Endothelial cell of umbilical vein (primary cell): Measurements from ENCODE around the gene ZNF385D. TPM values are rescaled to one million over a fixed set of nuclear protein-coding genes. Genes with fewer than 3 reads are reported as not detected.

Experiments used
- BruUV-seq: library from RNA; stranded (reverse); fragments of 400-500 nt; replicated peaks from 2 replicates; lab custom pipeline; 2021; lab: Mats Ljungman, UMichigan
- CTCF ChIA-PET: fragments of 300-600, 350-600 bp; sonication (Branson Sonifier 250); formaldehyde crosslinking; loops from one replicate; lab custom pipeline; 2021; ENCODE audit warnings: antibody characterized with exemption, inconsistent platforms; lab: Charles Lee
- POLR2A ChIA-PET: fragments of 300-600, 350-600 bp; sonication (Branson Sonifier 250); formaldehyde crosslinking; loops from one replicate; lab custom pipeline; 2021; ENCODE audit warnings: antibody characterized with exemption, inconsistent platforms; lab: Charles Lee
- DNase-seq: peaks from one replicate; pipeline ENCODE4 v3.0.0-alpha.2; 2011; ENCODE audit warnings: low read depth, low spot score
- FAIRE-seq: peaks from 2 replicates; lab custom pipeline; 2011; peaks lifted over from hg19 to GRCh38; lab: Jason Lieb, UNC
- H2AFZ ChIP-seq: 2 replicates; pipeline ENCODE4 v1.6.0; 2012; ENCODE audit warnings: low read depth, low read length, control low read depth, inconsistent platforms
- H3K27ac ChIP-seq: 2 replicates; pipeline ENCODE4 v1.5.1; 2011; ENCODE audit warnings: low read depth, mild to moderate bottlenecking, control low read depth, low read length, moderate library complexity; ENCODE audit not compliant: insufficient read depth
- H3K27me3 ChIP-seq, 2 experiments: 2 replicates each; pipeline versions ENCODE4 v1.6.0 to v1.6.1; 2011; ENCODE audit warnings: low read length in 2 of 2, mixed read lengths in 1 of 2; ENCODE audit not compliant: control insufficient read depth in 2 of 2, insufficient read depth in 2 of 2
- H3K36me3 ChIP-seq, 2 experiments: 2 replicates in 1 of 2; 3 replicates in 1 of 2; pipeline ENCODE4 v1.5.1; 2011; ENCODE audit warnings: low read length in 2 of 2, mild to moderate bottlenecking in 1 of 2, moderate library complexity in 1 of 2; ENCODE audit not compliant: control insufficient read depth in 2 of 2, insufficient read depth in 2 of 2; ENCODE audit errors: extremely low read depth in 1 of 2
- H3K4me1 ChIP-seq: 3 replicates; pipeline ENCODE4 v1.5.1; 2011; ENCODE audit warnings: mild to moderate bottlenecking, low read length; ENCODE audit not compliant: control insufficient read depth, insufficient read depth; ENCODE audit errors: extremely low read depth
- H3K4me2 ChIP-seq: 2 replicates; pipeline ENCODE4 v1.6.1; 2011; ENCODE audit warnings: low read length, control low read depth, mixed read lengths; ENCODE audit not compliant: insufficient read depth
- H3K4me3 ChIP-seq, 3 experiments: fragments of 200-600 bp in 1 of 3; sonication (generic), shearing (Covaris generic) in 1 of 3; replicated peaks in 1 of 3; 2 replicates each; pipeline ENCODE4 v1.5.1; 2011 to 2016; ENCODE audit warnings: control low read depth in 3 of 3, low read length in 3 of 3, mild to moderate bottlenecking in 2 of 3, inconsistent platforms in 1 of 3, low read depth in 1 of 3, moderate library complexity in 1 of 3; ENCODE audit not compliant: insufficient read depth in 1 of 3
- H3K79me2 ChIP-seq: 2 replicates; pipeline ENCODE4 v1.6.0; 2012; ENCODE audit warnings: low read length, inconsistent platforms; ENCODE audit not compliant: control insufficient read depth, insufficient read depth
- H3K9ac ChIP-seq: replicated peaks from 2 replicates; pipeline ENCODE3; 2011; ENCODE audit warnings: low read length, control low read depth; ENCODE audit not compliant: insufficient read depth; ENCODE audit errors: extremely low read depth
- H3K9me1 ChIP-seq: replicated peaks from 3 replicates; pipeline ENCODE4 v1.6.0; 2011; ENCODE audit warnings: mild to moderate bottlenecking, low read length; ENCODE audit not compliant: control insufficient read depth, insufficient read depth; ENCODE audit errors: extremely low read depth
- H3K9me3 ChIP-seq: replicated peaks from 2 replicates; pipeline ENCODE4 v1.5.1; 2012; ENCODE audit warnings: low read length, inconsistent platforms; ENCODE audit not compliant: control insufficient read depth, insufficient read depth
- H4K20me1 ChIP-seq: replicated peaks from 2 replicates; pipeline ENCODE3; 2011; ENCODE audit warnings: mild to moderate bottlenecking, low read length; ENCODE audit not compliant: control insufficient read depth, insufficient read depth; ENCODE audit errors: extremely low read depth
- CTCF ChIP-seq, 2 donors: IDR thresholded peaks; 1 replicate in 1 of 2; 2 replicates in 1 of 2; pipeline ENCODE4 v1.5.1; 2011; ENCODE audit warnings: low read length in 2 of 2, mild to moderate bottlenecking in 2 of 2, moderate library complexity in 2 of 2, control low read depth in 1 of 2, inconsistent platforms in 1 of 2, low read depth in 1 of 2; ENCODE audit not compliant: insufficient read depth in 1 of 2; ENCODE audit errors: extremely low read depth in 1 of 2
- GATA2 ChIP-seq: IDR thresholded peaks from 2 replicates; pipeline ENCODE4 v1.7.0; 2011; ENCODE audit warnings: low read depth, mild to moderate bottlenecking, moderate library complexity, mixed read lengths, low read length; ENCODE audit not compliant: insufficient read length, insufficient read depth
- JUN ChIP-seq: IDR thresholded peaks from 2 replicates; pipeline ENCODE4 v1.6.1; 2011; ENCODE audit warnings: borderline replicate concordance, low read depth; ENCODE audit not compliant: insufficient read length, insufficient read depth
- POLR2A ChIP-seq: IDR thresholded peaks from 2 replicates; pipeline ENCODE4 v1.6.1; 2012; ENCODE audit warnings: low read depth, mild to moderate bottlenecking, control low read depth, low read length
- POLR2AphosphoS5 ChIP-seq: IDR thresholded peaks from 2 replicates; pipeline ENCODE4 v1.6.1; 2012; ENCODE audit warnings: low read depth, mild to moderate bottlenecking, control low read depth, low read length, moderate library complexity; ENCODE audit not compliant: insufficient read depth
- dilution Hi-C: fragments of 300-500 bp; cut with MboI; formaldehyde crosslinking; loops from one replicate; pipeline ENCODE4 v1.15.0; 2019; ENCODE audit warnings: low sequenced_read_pairs; ENCODE audit not compliant: extremely low pct_ligation_motif_present
- intact Hi-C: fragments of 100-400 bp; cut with micrococcal nuclease; formaldehyde crosslinking; loops from one replicate; pipeline ENCODE4 v1.10.0; 2022
- polyA plus RNA-seq, 4 experiments: library from polyadenylated mRNA; depleted of rRNA in 3 of 4; stranded (reverse) in 3 of 4; unstranded in 1 of 4; fragments of >200 nt; gene quantifications; 2 replicates each; pipeline versions ENCODE4 v1.2.1 to v1.2.3, GENCODE V29; 2011 to 2012; ENCODE audit warnings: missing spikeins in 1 of 4
- total RNA-seq: library from RNA; stranded (reverse); gene quantifications from 2 replicates; pipeline ENCODE4 v1.2.3, GENCODE V29; 2021

ZNF385D gene
- total and polyA plus RNA-seq, 2 donors (not counting 3 experiments of a cell fraction or from before 2014, with no cell fraction given), result not detected

DNA sequence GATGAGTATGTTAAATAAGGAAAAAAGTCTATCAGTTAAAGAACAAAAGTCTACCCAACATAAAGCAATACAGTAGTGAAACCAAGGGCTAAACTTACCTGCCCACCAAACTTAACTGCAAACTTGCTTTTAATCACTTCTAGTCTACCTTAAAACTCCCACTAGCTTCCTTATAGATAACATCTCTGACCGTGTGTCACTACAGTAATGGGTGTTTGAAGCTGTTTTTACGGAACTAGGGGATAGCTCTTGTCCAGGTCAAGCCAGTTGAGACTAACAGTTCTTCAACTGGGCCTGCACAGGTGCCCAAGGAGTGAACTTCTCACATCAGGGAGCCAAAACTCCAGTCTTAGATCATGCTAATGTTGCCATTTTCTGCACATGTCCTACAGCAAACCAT lies 132.3 kb downstream of the ZNF385D start:
- CTCF ChIA-PET, result no interaction called here
- DNase-seq (no peak), FAIRE-seq (no peak)
- no peaks in the 10 kb centered on the region for H3K9me3 ChIP-seq
- TF ChIP-seq GATA2 (no peak), POLR2A (no peak)
- no peaks in the 10 kb centered on the region for H4K20me1 ChIP-seq
- H3K36me3 ChIP-seq, result no peaks in the 10 kb centered on the region
- no peaks in the 10 kb centered on the region for H3K27me3 ChIP-seq
- no peak overlapping the region for H3K4me2 ChIP-seq
- no peak overlapping the region for H2AFZ ChIP-seq
- POLR2A ChIA-PET, result no interaction called here
- no peak overlapping the region for H3K4me3 ChIP-seq
- no peaks in the 10 kb centered on the region for H3K79me2 ChIP-seq
- intact Hi-C loops (no loop called here), dilution Hi-C loops (no loop called here)
- no TSS peak for BruUV-seq
- H3K4me1 ChIP-seq, result no peaks in the 10 kb centered on the region
- H3K9ac ChIP-seq, result no peak overlapping the region
- H3K9me1 ChIP-seq, result no peaks in the 10 kb centered on the region
- H3K27ac ChIP-seq, result no peak overlapping the region

DNA sequence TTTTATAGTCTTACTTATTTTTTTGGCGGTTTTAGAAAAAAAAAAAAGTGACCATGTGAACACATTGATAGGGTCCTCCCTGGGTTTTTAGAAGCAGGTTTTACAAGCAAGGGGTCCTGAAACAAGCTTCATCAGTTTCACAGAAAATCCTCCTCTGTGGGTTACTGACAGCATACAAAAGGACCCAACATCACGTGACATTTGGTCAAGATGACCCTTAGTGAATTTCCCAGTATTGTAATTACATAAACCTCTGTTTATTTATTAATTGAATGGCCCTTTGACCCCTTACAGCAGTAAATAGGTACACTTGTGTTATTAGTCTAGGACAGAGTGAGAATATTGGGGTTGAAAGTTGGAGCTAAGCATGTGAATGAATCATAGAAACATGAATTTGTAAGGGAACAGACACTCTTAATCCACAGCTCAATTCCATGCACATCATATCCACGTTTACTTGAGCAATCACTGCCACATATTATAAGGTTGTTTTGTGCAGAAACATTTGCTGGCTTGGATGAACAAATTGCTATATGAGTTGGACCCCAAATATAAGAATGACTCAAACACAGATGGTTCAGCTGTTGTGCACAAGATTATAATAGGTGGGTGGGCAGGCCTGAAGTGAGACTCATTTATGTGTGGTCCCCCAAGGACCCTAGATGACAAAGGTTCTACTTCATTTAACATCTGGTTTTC lies 137.5 kb downstream of the ZNF385D start:
- no peaks in the 10 kb centered on the region for H3K9me3 ChIP-seq
- dilution Hi-C loops (no loop called here), intact Hi-C loops (no loop called here)
- H3K9me1 ChIP-seq, result no peaks in the 10 kb centered on the region
- H3K27ac ChIP-seq, result no peak overlapping the region
- H4K20me1 ChIP-seq, result no peaks in the 10 kb centered on the region
- H3K79me2 ChIP-seq, result no peaks in the 10 kb centered on the region
- no TSS peak for BruUV-seq
- no peak for DNase-seq
- POLR2A ChIA-PET, result no interaction called here
- CTCF ChIA-PET, result no interaction called here
- H3K4me1 ChIP-seq, result no peaks in the 10 kb centered on the region
- no peak overlapping the region for H3K4me3 ChIP-seq
- H3K4me2 ChIP-seq, result no peak overlapping the region
- no peak for FAIRE-seq
- H3K36me3 ChIP-seq, result no peaks in the 10 kb centered on the region
- no peaks in the 10 kb centered on the region for H3K27me3 ChIP-seq
- no peak overlapping the region for H2AFZ ChIP-seq
- no peak for TF ChIP-seq POLR2AphosphoS5
- no peak for TF ChIP-seq POLR2A
- no peak for TF ChIP-seq GATA2
- no peak for TF ChIP-seq JUN
- no peak for TF ChIP-seq CTCF (IDR thresholded peaks at IDR 0.05; ENCODE audit: extremely low read depth in 1 of 2, insufficient read depth in 1 of 2, low read depth in 1 of 2, low read length in 2 of 2)
- H3K9ac ChIP-seq, result no peak overlapping the region
